HEK293 (cell line): ENCODE results near the gene CUEDC1.

Source experiments
- CTCF ChIA-PET: fragments of 350-600 bp; formaldehyde crosslinking; extraction: SDS; loops from one replicate; lab custom pipeline; 2021; ENCODE audit warnings: antibody characterized with exemption; lab: Yijun Ruan, JAX
- POLR2A ChIA-PET: fragments of 300-600 bp; formaldehyde crosslinking; extraction: SDS; loops from one replicate; lab custom pipeline; 2020; ENCODE audit warnings: antibody characterized with exemption, inconsistent platforms; lab: Yijun Ruan, JAX
- H3K27ac ChIP-seq: fragments of 200-500 bp; sonication (Bioruptor generic); 2 replicates; pipeline ENCODE4 v1.5.1; 2014; ENCODE audit warnings: low read depth, low read length, control low read depth, inconsistent platforms; ENCODE audit errors: extremely low read depth
- H3K36me3 ChIP-seq, 2 experiments: fragments of 200-500 bp in 1 of 2; sonication (Bioruptor generic) in 1 of 2; 1 replicate in 1 of 2; 2 replicates in 1 of 2; pipeline ENCODE4 v1.5.1; 2014 to 2017; ENCODE audit warnings: inconsistent platforms in 2 of 2, low read length in 2 of 2; ENCODE audit not compliant: control insufficient read depth in 2 of 2, insufficient read depth in 1 of 2
- H3K4me1 ChIP-seq: fragments of 200-500 bp; sonication (Bioruptor generic); 2 replicates; pipeline ENCODE4 v1.5.1; 2014; ENCODE audit warnings: mild to moderate bottlenecking, low read length, inconsistent platforms; ENCODE audit not compliant: control insufficient read depth, insufficient read depth
- H3K4me3 ChIP-seq: 2 replicates; pipeline ENCODE4 v1.5.1; 2011; ENCODE audit warnings: low read depth, mild to moderate bottlenecking, control low read depth, low read length, moderate library complexity
- H3K9me3 ChIP-seq: fragments of 200-500 bp; sonication (Bioruptor generic); 2 replicates; pipeline ENCODE4 v1.5.1; 2014; ENCODE audit warnings: low read depth, low read length, inconsistent platforms; ENCODE audit not compliant: control insufficient read depth, insufficient read depth
- AEBP2 ChIP-seq: fragments of 450-650 bp; formaldehyde crosslinking; IDR thresholded peaks from 2 replicates; pipeline ENCODE4 v1.5.1; 2016; ENCODE audit warnings: missing biosample characterization, missing genetic modification characterization, borderline replicate concordance
- GLIS1 ChIP-seq: fragments of 450-650 bp; formaldehyde crosslinking; IDR thresholded peaks from 2 replicates; pipeline ENCODE4 v1.5.1; 2016; ENCODE audit warnings: missing biosample characterization, missing genetic modification characterization
- KLF10 ChIP-seq: fragments of 450-650 bp; IDR thresholded peaks from 2 replicates; pipeline ENCODE4 v1.5.1; 2018; ENCODE audit warnings: missing biosample characterization, mild to moderate bottlenecking, missing genetic modification characterization
- KLF16 ChIP-seq: fragments of 450-650 bp; formaldehyde crosslinking; IDR thresholded peaks from 2 replicates; pipeline ENCODE4 v1.5.1; 2017; ENCODE audit warnings: missing biosample characterization, missing genetic modification characterization
- OSR2 ChIP-seq: fragments of 450-650 bp; formaldehyde crosslinking; IDR thresholded peaks from 2 replicates; pipeline ENCODE4 v1.5.1; 2016; ENCODE audit warnings: missing biosample characterization, missing genetic modification characterization
- REPIN1 ChIP-seq: fragments of 450-650 bp; formaldehyde crosslinking; IDR thresholded peaks from 2 replicates; pipeline ENCODE4 v1.5.1; 2017; ENCODE audit warnings: missing biosample characterization, missing genetic modification characterization, low read depth
- SP2 ChIP-seq: fragments of 450-650 bp; formaldehyde crosslinking; IDR thresholded peaks from 2 replicates; pipeline ENCODE4 v1.5.1; 2016; ENCODE audit warnings: missing biosample characterization, missing genetic modification characterization
- SP7 ChIP-seq: fragments of 450-650 bp; formaldehyde crosslinking; IDR thresholded peaks from 2 replicates; pipeline ENCODE4 v1.5.1; 2016; ENCODE audit warnings: missing biosample characterization, missing genetic modification characterization
- ZIC2 ChIP-seq: fragments of 450-650 bp; formaldehyde crosslinking; IDR thresholded peaks from 2 replicates; pipeline ENCODE4 v1.5.1; 2016; ENCODE audit warnings: missing biosample characterization, missing genetic modification characterization
- ZNF148 ChIP-seq: fragments of 450-650 bp; formaldehyde crosslinking; IDR thresholded peaks from 2 replicates; pipeline ENCODE4 v1.5.0; 2017; ENCODE audit warnings: missing biosample characterization, missing genetic modification characterization, borderline replicate concordance
- ZNF169 ChIP-seq: fragments of 450-650 bp; formaldehyde crosslinking; IDR thresholded peaks from 2 replicates; pipeline ENCODE4 v1.5.1; 2016; ENCODE audit warnings: missing biosample characterization, missing genetic modification characterization
- ZNF274 ChIP-seq, 2 experiments: fragments of 200-500 bp in 1 of 2; fragments of 450-650 bp in 1 of 2; sonication (Bioruptor generic) in 1 of 2; formaldehyde crosslinking in 1 of 2; IDR thresholded peaks; 2 replicates each; pipeline versions ENCODE4 v1.5.1 to v1.6.1; 2014 to 2016; ENCODE audit warnings: borderline replicate concordance in 1 of 2, inconsistent platforms in 1 of 2, low read length in 1 of 2, missing biosample characterization in 1 of 2, missing genetic modification characterization in 1 of 2
- ZNF280C ChIP-seq: fragments of 450-650 bp; formaldehyde crosslinking; IDR thresholded peaks from 2 replicates; pipeline ENCODE4 v1.5.1; 2016; ENCODE audit warnings: missing biosample characterization, missing genetic modification characterization
- ZNF362 ChIP-seq: fragments of 450-650 bp; formaldehyde crosslinking; IDR thresholded peaks from 2 replicates; pipeline ENCODE4 v1.5.1; 2016; ENCODE audit warnings: missing biosample characterization, missing genetic modification characterization
- ZNF394 ChIP-seq: fragments of 450-650 bp; formaldehyde crosslinking; IDR thresholded peaks from 2 replicates; pipeline ENCODE4 v1.5.1; 2016; ENCODE audit warnings: missing biosample characterization, missing genetic modification characterization, mild to moderate bottlenecking, moderate library complexity, borderline replicate concordance
- ZNF473 ChIP-seq: fragments of 450-650 bp; formaldehyde crosslinking; IDR thresholded peaks from 2 replicates; pipeline ENCODE4 v1.5.1; 2017; ENCODE audit warnings: missing biosample characterization, missing genetic modification characterization
- ZNF510 ChIP-seq: fragments of 450-650 bp; formaldehyde crosslinking; IDR thresholded peaks from 2 replicates; pipeline ENCODE4 v1.5.1; 2018; ENCODE audit warnings: mild to moderate bottlenecking, missing genetic modification characterization, missing biosample characterization; ENCODE audit not compliant: insufficient replicate concordance
- ZNF521 ChIP-seq: fragments of 450-650 bp; formaldehyde crosslinking; IDR thresholded peaks from 2 replicates; pipeline ENCODE4 v1.5.1; 2017; ENCODE audit warnings: missing biosample characterization, mild to moderate bottlenecking, missing genetic modification characterization
- ZNF555 ChIP-seq: fragments of 450-650 bp; formaldehyde crosslinking; conservative IDR thresholded peaks from 2 replicates; pipeline ENCODE4 v1.5.1; 2017; ENCODE audit warnings: missing biosample characterization, mild to moderate bottlenecking, missing genetic modification characterization, inconsistent platforms
- ZNF560 ChIP-seq: fragments of 450-650 bp; formaldehyde crosslinking; IDR thresholded peaks from 2 replicates; pipeline ENCODE4 v1.5.1; 2017; ENCODE audit warnings: missing biosample characterization, missing genetic modification characterization, borderline replicate concordance
- ZNF621 ChIP-seq: fragments of 450-650 bp; formaldehyde crosslinking; IDR thresholded peaks from 2 replicates; pipeline ENCODE4 v1.5.1; 2017; ENCODE audit warnings: missing biosample characterization, missing genetic modification characterization
- ZNF704 ChIP-seq: fragments of 450-650 bp; formaldehyde crosslinking; IDR thresholded peaks from 2 replicates; pipeline ENCODE4 v1.5.1; 2016; ENCODE audit warnings: missing biosample characterization, missing genetic modification characterization
- ZNF76 ChIP-seq: fragments of 450-650 bp; formaldehyde crosslinking; IDR thresholded peaks from 2 replicates; pipeline ENCODE4; 2016; ENCODE audit warnings: low read depth, missing biosample characterization, missing genetic modification characterization, borderline replicate concordance
- ZNF791 ChIP-seq: fragments of 450-650 bp; formaldehyde crosslinking; IDR thresholded peaks from 2 replicates; pipeline ENCODE4 v1.5.1; 2016; ENCODE audit warnings: missing biosample characterization, missing genetic modification characterization

CUEDC1 gene

GRCh38 chr17:57887161-57887560 is 68.1 kb downstream of the CUEDC1 start (continued):
- TF ChIP-seq ZNF148 (tag by site-specific recombination) (no peak), ZIC2 (no peak), ZNF473 (no peak), KLF10 (tag by site-specific recombination) (no peak), ZNF704 (no peak), SP7 (tag by site-specific recombination) (no peak), ZNF274 (IDR thresholded peaks at IDR 0.05; ENCODE audit: low read length) (no peak), ZNF274 (tag by site-specific recombination; IDR thresholded peaks at IDR 0.05; ENCODE audit: borderline replicate concordance) (no peak), AEBP2 (tag by site-specific recombination) (no peak), ZNF521 (no peak)

GRCh38 chr17:57886020-57886419 is 69.2 kb downstream of the CUEDC1 start:
- Histone ChIP-seq H3K36me3 (peaks cover 0 to 17% of the 10 kb centered on the region in 2 experiments; a peak in 1 of 3 replicates), H3K27ac (no peak overlapping the region), H3K4me1 (no peaks in the 10 kb centered on the region), H3K4me3 (no peak overlapping the region), H3K9me3 (no peaks in the 10 kb centered on the region)
- ChIA-PET POLR2A (no interaction called here), CTCF (interaction anchor here (0.8 to 8.0 kb wide), 2 partner anchors 9 to 17 kb away, joined by 3 to 95 read pairs; no protein-coding TSS in a partner anchor)
- TF ChIP-seq ZNF169 (tag by site-specific recombination) (no peak), ZNF362 (tag by site-specific recombination) (no peak), ZNF555 (tag by site-specific recombination) (no peak), ZNF791 (tag by site-specific recombination) (no peak), ZNF394 (tag by site-specific recombination) (no peak), GLIS1 (tag by site-specific recombination) (no peak), REPIN1 (tag by site-specific recombination) (no peak)

GRCh38 chr17:57885148-57885915 is 69.9 kb downstream of the CUEDC1 start:
- no peak overlapping the region for H3K4me3 ChIP-seq
- no peaks in the 10 kb centered on the region for H3K4me1 ChIP-seq
- H3K36me3 ChIP-seq: peaks cover 0 to 17% of the 10 kb centered on the region in 2 experiments; a peak in 1 of 3 replicates
- H3K9me3 ChIP-seq: no peaks in the 10 kb centered on the region
- H3K27ac ChIP-seq: no peak overlapping the region
- ChIA-PET POLR2A (no interaction called here), CTCF (interaction anchor here (1.0 kb wide), 1 partner anchor 11 kb away, joined by 3 read pairs; no protein-coding TSS in a partner anchor)
- TF ChIP-seq SP2 (no peak), ZNF621 (tag by site-specific recombination) (no peak), ZNF76 (no peak), ZNF510 (tag by site-specific recombination) (no peak), ZNF560 (tag by site-specific recombination) (no peak), ZNF169 (tag by site-specific recombination) (no peak), KLF16 (tag by site-specific recombination) (no peak), ZNF280C (tag by site-specific recombination) (no peak), OSR2 (tag by site-specific recombination) (no peak)
